HepG2 (cell line): ENCODE data around the gene FLRT2. TPM values are rescaled to one million over a fixed set of nuclear protein-coding genes. Genes with fewer than 3 reads are reported as not detected.

Experiments
- ATAC-seq: fragments of 200-7000 bp; cut with Tn5 transposase; 3 replicates; pipeline ENCODE4 v1.9.1; 2020; ENCODE audit warnings: mild to moderate bottlenecking, moderate library complexity
- BruUV-seq: library from RNA; stranded (reverse); fragments of 400-500 nt; replicated peaks from 2 replicates; lab custom pipeline; 2021; lab: Mats Ljungman, UMichigan
- CTCF ChIA-PET: fragments of 300-600 bp; formaldehyde crosslinking; extraction: SDS; loops from one replicate; lab custom pipeline; 2021; ENCODE audit warnings: low total read pairs, inconsistent platforms, low intra/inter-chr PET ratio; lab: Yijun Ruan, JAX
- POLR2A ChIA-PET: fragments of 350-600 bp; sonication (Branson Sonifier 250); formaldehyde crosslinking; loops from one replicate; lab custom pipeline; 2020; ENCODE audit warnings: antibody characterized with exemption, inconsistent platforms; lab: Yijun Ruan, JAX
- DNase-seq: peaks from one replicate; pipeline ENCODE4 v3.0.0-alpha.2; 2015; ENCODE audit warnings: low spot score
- FAIRE-seq: peaks from 3 replicates; lab custom pipeline; 2011; peaks lifted over from hg19 to GRCh38; lab: Jason Lieb, UNC
- H2AFZ ChIP-seq: one replicate; pipeline ENCODE4 v1.6.1; 2011; ENCODE audit warnings: low read length, inconsistent platforms
- H3K27ac ChIP-seq: fragments of 300-600 bp; 3 replicates; pipeline ENCODE4 v1.8.0; 2011; ENCODE audit warnings: mixed run types, mild to moderate bottlenecking, mixed read lengths, low read length, inconsistent platforms; ENCODE audit not compliant: insufficient read depth; ENCODE audit errors: extremely low read length
- H3K27me3 ChIP-seq, 2 experiments: fragments of 200-600 bp in 1 of 2; 2 replicates in 1 of 2; 3 replicates in 1 of 2; pipeline versions ENCODE4 v1.6.0 to v1.8.0; 2011; ENCODE audit warnings: low read length in 2 of 2, mild to moderate bottlenecking in 2 of 2, moderate library complexity in 2 of 2, inconsistent platforms in 1 of 2; ENCODE audit not compliant: insufficient read depth in 2 of 2, control insufficient read depth in 1 of 2
- H3K36me3 ChIP-seq, 2 experiments: fragments of 200-600 bp in 1 of 2; replicated peaks in 1 of 2; 2 replicates in 1 of 2; 3 replicates in 1 of 2; pipeline versions ENCODE4 v1.5.1 to v1.8.0; 2011; ENCODE audit warnings: low read length in 2 of 2, inconsistent platforms in 1 of 2; ENCODE audit not compliant: insufficient read depth in 2 of 2, control insufficient read depth in 1 of 2
- H3K4me1 ChIP-seq: 2 replicates; pipeline ENCODE4 v1.5.1; 2012; ENCODE audit warnings: low read length, inconsistent platforms; ENCODE audit not compliant: insufficient read depth
- H3K4me2 ChIP-seq: 2 replicates; pipeline ENCODE4 v1.6.0; 2011; ENCODE audit warnings: low read depth, low read length, inconsistent platforms
- H3K4me3 ChIP-seq, 3 experiments: fragments of 200-600 bp in 1 of 3; sonication (generic), shearing (Covaris generic) in 1 of 3; replicated peaks in 1 of 3; 2 replicates each; pipeline ENCODE4 v1.5.1; 2011 to 2016; ENCODE audit warnings: low read length in 3 of 3, inconsistent platforms in 2 of 3, low read depth in 2 of 3, mild to moderate bottlenecking in 2 of 3, control low read depth in 1 of 3, mixed read lengths in 1 of 3; ENCODE audit not compliant: insufficient read depth in 1 of 3
- H3K79me2 ChIP-seq: one replicate; pipeline ENCODE4 v1.6.1; 2011; ENCODE audit warnings: low read length, inconsistent platforms; ENCODE audit not compliant: insufficient read depth
- H3K9ac ChIP-seq: 2 replicates; pipeline ENCODE4 v1.6.0; 2011; ENCODE audit warnings: mild to moderate bottlenecking, low read depth, low read length, inconsistent platforms; ENCODE audit not compliant: insufficient read depth
- H3K9me3 ChIP-seq: 2 replicates; pipeline ENCODE4 v1.5.1; 2012; ENCODE audit warnings: mild to moderate bottlenecking, low read length
- H4K20me1 ChIP-seq: 2 replicates; pipeline ENCODE4 v1.6.0; 2011; ENCODE audit warnings: inconsistent platforms, mild to moderate bottlenecking, low read length, moderate library complexity; ENCODE audit not compliant: insufficient read depth
- ELF3 ChIP-seq: IDR thresholded peaks from 2 replicates; pipeline ENCODE4 v1.6.1; 2016; ENCODE audit warnings: missing genetic modification reagents, missing compliant biosample characterization
- FOXP1 ChIP-seq, 2 experiments: fragments of 450-650 bp in 1 of 2; IDR thresholded peaks; 2 replicates each; pipeline ENCODE4 v1.6.1; 2017 to 2018; ENCODE audit warnings: antibody characterized with exemption in 1 of 2
- HOMEZ ChIP-seq: IDR thresholded peaks from 2 replicates; pipeline ENCODE4 v1.6.1; 2016; ENCODE audit warnings: low read depth
- MEIS1 ChIP-seq: sonication (generic); formaldehyde crosslinking; IDR thresholded peaks from 2 replicates; pipeline ENCODE4 v1.9.0; 2021; ENCODE audit warnings: mild to moderate bottlenecking, missing genetic modification reagents, moderate library complexity, borderline replicate concordance
- PHF20 ChIP-seq: sonication (generic); formaldehyde crosslinking; IDR thresholded peaks from 2 replicates; pipeline ENCODE4 v1.5.0; 2020; ENCODE audit warnings: mild to moderate bottlenecking, missing genetic modification reagents
- PRMT3 ChIP-seq: sonication (generic); formaldehyde crosslinking; IDR thresholded peaks from 2 replicates; pipeline ENCODE4 v1.8.1; 2022; ENCODE audit warnings: low read depth, mild to moderate bottlenecking, moderate library complexity, missing genetic modification reagents, borderline replicate concordance
- RORA ChIP-seq: sonication (generic); formaldehyde crosslinking; IDR thresholded peaks from 2 replicates; pipeline ENCODE4 v1.5.0; 2020; ENCODE audit warnings: mild to moderate bottlenecking, missing genetic modification reagents, moderate library complexity
- TCF7 ChIP-seq: sonication (generic); IDR thresholded peaks from 2 replicates; pipeline ENCODE4 v1.6.1; 2016; ENCODE audit warnings: antibody characterized with exemption, low read depth
- TCF7L2 ChIP-seq: IDR thresholded peaks from 2 replicates; pipeline ENCODE4 v1.6.1; 2011; ENCODE audit warnings: mild to moderate bottlenecking, low read depth, low read length, moderate library complexity
- ZNF143 ChIP-seq: sonication (generic); formaldehyde crosslinking; IDR thresholded peaks from 2 replicates; pipeline ENCODE4 v1.4.0; 2020; ENCODE audit warnings: missing genetic modification reagents
- ZNF160 ChIP-seq: sonication (generic); formaldehyde crosslinking; IDR thresholded peaks from 2 replicates; pipeline ENCODE4 v1.8.0; 2022; ENCODE audit warnings: mild to moderate bottlenecking, inconsistent platforms, missing genetic modification reagents
- ZNF329 ChIP-seq: sonication (generic); formaldehyde crosslinking; IDR thresholded peaks from 2 replicates; pipeline ENCODE4 v1.9.0; 2021; ENCODE audit warnings: low read depth, mild to moderate bottlenecking, missing genetic modification reagents
- ZNF503 ChIP-seq: sonication (generic); formaldehyde crosslinking; IDR thresholded peaks from 2 replicates; pipeline ENCODE4 v1.4.0; 2020; ENCODE audit warnings: missing genetic modification reagents
- ZNF564 ChIP-seq: sonication (generic); formaldehyde crosslinking; IDR thresholded peaks from 2 replicates; pipeline ENCODE4 v1.8.1; 2023; ENCODE audit warnings: mild to moderate bottlenecking, missing genetic modification reagents
- WGBS: methylation state at CpG from one replicate; pipeline ENCODE4 v1.1.6; 2017; ENCODE audit warnings: low lambda C conversion rate; 5-methylcytosine and 5-hydroxymethylcytosine counted together
- in situ Hi-C: cut with HindIII; loops from 2 replicates; pipeline ENCODE4 v1.10.0; 2017; ENCODE audit warnings: low pct_unique_long_range_greater_than_20kb; ENCODE audit not compliant: extremely low pct_ligation_motif_present
- intact Hi-C: fragments of 100-400 bp; cut with micrococcal nuclease; formaldehyde crosslinking; loops from one replicate; pipeline ENCODE4 v1.10.0; 2022; ENCODE audit not compliant: unreplicated experiment
- polyA plus RNA-seq, 8 experiments: library from polyadenylated mRNA; depleted of rRNA in 3 of 8; stranded (reverse) in 7 of 8; unstranded in 1 of 8; fragments of >200 nt; fragmentation: Illumina TruSeq in 4 of 8; extraction: Trizol in 4 of 8; gene quantifications; 2 replicates each; pipeline versions ENCODE4 v1.2.1 to v1.2.3, GENCODE V29; 2011 to 2016; ENCODE audit warnings: low read depth in 4 of 8, missing spikeins in 1 of 8, mixed read lengths in 1 of 8; ENCODE audit not compliant: insufficient read depth in 1 of 8
- total RNA-seq, 5 experiments: library from RNA; depleted of rRNA; stranded (reverse); fragments of >200 nt; fragmentation: Illumina TruSeq; extraction: Trizol; gene quantifications; 2 replicates each; pipeline ENCODE4 v1.2.3, GENCODE V29; 2016; ENCODE audit warnings: low read depth in 1 of 5
- TF ChIP-seq, protein P1 (sequence below): sonication (generic); formaldehyde crosslinking; IDR thresholded peaks from 2 replicates; pipeline ENCODE4 v1.5.1; 2020; ENCODE audit warnings: missing genetic modification reagents, mild to moderate bottlenecking, borderline replicate concordance
- TF ChIP-seq, protein P2 (sequence below): sonication (generic); formaldehyde crosslinking; IDR thresholded peaks from 2 replicates; pipeline ENCODE4 v1.4.0; 2020; ENCODE audit warnings: missing genetic modification reagents
- TF ChIP-seq, protein P3 (sequence below): sonication (generic); IDR thresholded peaks from 2 replicates; pipeline ENCODE4 v1.6.1; 2016; ENCODE audit warnings: low read depth, borderline replicate concordance

FLRT2 gene
- total and polyA plus RNA-seq, 2 of the 13 experiments (the other 11 are each of a cell fraction or from before 2014, with no cell fraction given) = not detected

DNA sequence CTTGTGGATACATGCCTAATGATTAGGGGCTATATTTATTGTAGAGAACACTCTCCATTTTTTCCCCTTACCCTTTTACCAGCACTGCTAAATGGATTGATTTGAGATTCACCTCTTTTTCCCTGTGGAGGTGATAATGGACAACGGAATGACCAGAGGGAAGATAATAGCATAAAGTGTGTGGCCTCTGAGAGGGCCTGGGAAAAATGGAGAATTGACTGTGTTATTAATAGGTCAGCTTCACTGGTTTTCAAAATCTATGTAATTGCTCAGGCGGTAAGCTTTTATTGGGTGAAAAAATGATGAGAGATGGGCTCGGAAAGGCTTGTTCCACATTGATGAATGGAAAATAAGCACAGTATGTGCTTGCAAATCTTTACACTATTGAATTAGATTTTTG, 15.8 kb downstream of the FLRT2 start:
- Histone ChIP-seq H3K27ac (no peak overlapping the region), H4K20me1 (no peaks in the 10 kb centered on the region), H3K9ac (no peak overlapping the region), H3K79me2 (no peaks in the 10 kb centered on the region), H3K36me3 (no peaks in the 10 kb centered on the region), H3K4me1 (no peaks in the 10 kb centered on the region)
- WGBS = 28% methylated on average over 3 of the region's 3 CpGs
- no peak for FAIRE-seq
- POLR2A ChIA-PET = no interaction called here
- CTCF ChIA-PET = no interaction called here
- in situ Hi-C loops = no loop called here
- TF ChIP-seq, protein P1, sequence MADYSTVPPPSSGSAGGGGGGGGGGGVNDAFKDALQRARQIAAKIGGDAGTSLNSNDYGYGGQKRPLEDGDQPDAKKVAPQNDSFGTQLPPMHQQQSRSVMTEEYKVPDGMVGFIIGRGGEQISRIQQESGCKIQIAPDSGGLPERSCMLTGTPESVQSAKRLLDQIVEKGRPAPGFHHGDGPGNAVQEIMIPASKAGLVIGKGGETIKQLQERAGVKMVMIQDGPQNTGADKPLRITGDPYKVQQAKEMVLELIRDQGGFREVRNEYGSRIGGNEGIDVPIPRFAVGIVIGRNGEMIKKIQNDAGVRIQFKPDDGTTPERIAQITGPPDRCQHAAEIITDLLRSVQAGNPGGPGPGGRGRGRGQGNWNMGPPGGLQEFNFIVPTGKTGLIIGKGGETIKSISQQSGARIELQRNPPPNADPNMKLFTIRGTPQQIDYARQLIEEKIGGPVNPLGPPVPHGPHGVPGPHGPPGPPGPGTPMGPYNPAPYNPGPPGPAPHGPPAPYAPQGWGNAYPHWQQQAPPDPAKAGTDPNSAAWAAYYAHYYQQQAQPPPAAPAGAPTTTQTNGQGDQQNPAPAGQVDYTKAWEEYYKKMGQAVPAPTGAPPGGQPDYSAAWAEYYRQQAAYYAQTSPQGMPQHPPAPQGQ = no peak
- no peak for TF ChIP-seq ZNF143
- TF ChIP-seq, protein P2, sequence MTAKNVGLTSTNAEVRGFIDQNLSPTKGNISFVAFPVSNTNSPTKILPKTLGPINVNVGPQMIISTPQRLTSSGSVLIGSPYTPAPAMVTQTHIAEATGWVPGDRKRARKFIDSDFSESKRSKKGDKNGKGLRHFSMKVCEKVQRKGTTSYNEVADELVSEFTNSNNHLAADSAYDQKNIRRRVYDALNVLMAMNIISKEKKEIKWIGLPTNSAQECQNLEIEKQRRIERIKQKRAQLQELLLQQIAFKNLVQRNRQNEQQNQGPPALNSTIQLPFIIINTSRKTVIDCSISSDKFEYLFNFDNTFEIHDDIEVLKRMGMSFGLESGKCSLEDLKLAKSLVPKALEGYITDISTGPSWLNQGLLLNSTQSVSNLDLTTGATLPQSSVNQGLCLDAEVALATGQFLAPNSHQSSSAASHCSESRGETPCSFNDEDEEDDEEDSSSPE (CRISPR knock-in tag) = no peak
- no peak for TF ChIP-seq HOMEZ (CRISPR knock-in tag)
- no peak for TF ChIP-seq FOXP1 (IDR thresholded peaks at IDR 0.05)
- no peak for TF ChIP-seq FOXP1 (CRISPR knock-in tag; IDR thresholded peaks at IDR 0.05)
- TF ChIP-seq ELF3 (CRISPR knock-in tag) = no peak
- TF ChIP-seq ZNF329 = no peak
- no peak for TF ChIP-seq ZNF160
- no peak for TF ChIP-seq TCF7L2
- no peak for TF ChIP-seq TCF7
- no peak for TF ChIP-seq PHF20
- TF ChIP-seq ZNF564 = no peak
- TF ChIP-seq ZNF503 (CRISPR knock-in tag) = no peak
- no peak for TF ChIP-seq MEIS1 (CRISPR knock-in tag)
- TF ChIP-seq, protein P3, sequence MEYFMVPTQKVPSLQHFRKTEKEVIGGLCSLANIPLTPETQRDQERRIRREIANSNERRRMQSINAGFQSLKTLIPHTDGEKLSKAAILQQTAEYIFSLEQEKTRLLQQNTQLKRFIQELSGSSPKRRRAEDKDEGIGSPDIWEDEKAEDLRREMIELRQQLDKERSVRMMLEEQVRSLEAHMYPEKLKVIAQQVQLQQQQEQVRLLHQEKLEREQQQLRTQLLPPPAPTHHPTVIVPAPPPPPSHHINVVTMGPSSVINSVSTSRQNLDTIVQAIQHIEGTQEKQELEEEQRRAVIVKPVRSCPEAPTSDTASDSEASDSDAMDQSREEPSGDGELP = no peak
- TF ChIP-seq PRMT3 (CRISPR knock-in tag) = no peak
- TF ChIP-seq RORA = no peak
- TF ChIP-seq, all 625 proteins: peak for 0
- ATAC-seq (no peak), DNase-seq (no peak)
- H3K9me3 ChIP-seq = peaks cover 21% of the 10 kb centered on the region; the same call in 1 of the 2 replicates
- intact Hi-C loops = no loop called here
- no peak overlapping the region for H3K4me3 ChIP-seq
- no peak overlapping the region for H3K4me2 ChIP-seq
- H2AFZ ChIP-seq = no peak overlapping the region
- no peaks in the 10 kb centered on the region for H3K27me3 ChIP-seq
- no TSS peak for BruUV-seq
